GM19467 (cell line): ENCODE data around the gene GLIS1.

ENCODE experiments used
- ATAC-seq: cut with Tn5 transposase; IDR thresholded peaks from one replicate; pipeline ENCODE4 v1.9.1; 2021; ENCODE audit warnings: mild to moderate bottlenecking, moderate library complexity; ENCODE audit not compliant: unreplicated experiment

GLIS1 gene

DNA sequence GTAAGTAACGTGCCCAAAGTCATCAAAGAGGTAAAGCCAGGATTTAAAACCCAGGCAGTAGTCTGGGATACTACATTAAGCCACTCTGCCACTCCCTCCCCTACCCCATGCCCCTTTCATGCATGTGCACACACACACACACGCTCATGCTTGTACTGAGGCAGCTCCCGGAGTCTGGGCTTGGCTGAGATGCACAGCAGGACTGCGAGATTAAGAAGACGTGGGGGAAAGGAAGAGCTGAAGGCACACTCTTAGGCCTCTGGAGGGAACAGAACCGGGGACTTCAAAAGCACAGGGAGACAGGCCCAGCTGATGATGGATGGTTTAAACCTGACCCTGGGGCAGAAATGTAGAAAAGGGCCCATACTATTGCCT, 98.3 kb downstream of the GLIS1 start:
- ATAC-seq: no peak

DNA sequence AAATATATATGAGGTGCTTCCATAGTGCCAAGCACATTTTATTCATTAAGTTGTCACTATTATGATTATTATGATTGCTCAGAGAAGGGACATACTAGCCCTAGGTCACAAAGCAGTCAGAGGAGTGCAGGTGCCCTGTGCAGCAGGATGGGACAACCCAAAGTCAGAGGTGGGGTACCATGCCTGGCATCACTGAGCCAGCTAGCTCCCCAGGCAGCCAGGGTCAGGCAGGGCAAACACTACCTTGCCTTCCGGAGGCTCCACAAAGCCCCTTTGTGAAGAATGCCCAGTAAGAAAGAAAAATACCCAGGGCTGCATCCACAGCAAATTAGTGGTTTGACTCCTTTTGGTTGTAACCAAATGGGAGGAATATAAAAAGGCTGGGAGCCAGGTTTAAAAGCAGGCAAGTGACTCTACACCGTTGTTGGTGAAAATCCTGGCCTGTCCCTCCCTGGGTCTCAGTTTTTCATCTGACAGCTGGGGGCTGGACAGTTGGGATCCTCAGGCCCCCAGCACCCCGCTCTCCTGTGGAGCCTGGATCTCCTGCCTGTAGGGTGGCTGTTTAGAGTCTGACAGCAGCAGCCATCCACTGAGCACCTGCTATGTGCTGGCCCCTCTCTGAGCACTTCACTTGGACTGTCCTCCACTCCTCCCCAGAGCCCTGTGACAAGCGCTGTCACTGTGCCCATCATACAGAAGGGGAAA, 98.8 kb downstream of the GLIS1 start:
- ATAC-seq: no peak

DNA sequence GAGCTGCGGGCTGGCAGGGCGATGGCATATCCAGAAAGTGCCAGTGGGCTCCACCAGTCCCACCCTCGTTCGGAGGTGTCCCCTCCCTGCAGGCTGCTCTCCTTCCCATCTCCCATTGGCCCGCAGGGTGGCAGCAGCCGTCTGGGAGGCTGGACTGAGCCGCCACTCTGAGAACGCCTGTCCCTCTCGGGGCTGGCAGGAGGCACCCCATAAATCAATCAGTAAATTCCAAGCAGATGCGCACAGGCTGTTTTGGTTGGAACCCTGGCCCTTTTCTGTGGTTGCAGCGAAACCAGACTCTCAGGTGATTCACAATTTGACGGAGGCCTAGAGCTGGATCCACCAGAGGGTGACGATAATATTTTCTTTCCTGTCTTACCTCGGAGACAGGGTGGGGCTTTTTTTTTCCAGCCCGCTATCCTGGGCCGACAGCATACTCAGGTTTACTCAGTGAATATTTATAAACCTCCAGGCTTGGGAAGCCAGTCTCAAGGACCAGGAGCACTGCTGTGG, 99.7 kb downstream of the GLIS1 start:
- no peak for ATAC-seq

DNA sequence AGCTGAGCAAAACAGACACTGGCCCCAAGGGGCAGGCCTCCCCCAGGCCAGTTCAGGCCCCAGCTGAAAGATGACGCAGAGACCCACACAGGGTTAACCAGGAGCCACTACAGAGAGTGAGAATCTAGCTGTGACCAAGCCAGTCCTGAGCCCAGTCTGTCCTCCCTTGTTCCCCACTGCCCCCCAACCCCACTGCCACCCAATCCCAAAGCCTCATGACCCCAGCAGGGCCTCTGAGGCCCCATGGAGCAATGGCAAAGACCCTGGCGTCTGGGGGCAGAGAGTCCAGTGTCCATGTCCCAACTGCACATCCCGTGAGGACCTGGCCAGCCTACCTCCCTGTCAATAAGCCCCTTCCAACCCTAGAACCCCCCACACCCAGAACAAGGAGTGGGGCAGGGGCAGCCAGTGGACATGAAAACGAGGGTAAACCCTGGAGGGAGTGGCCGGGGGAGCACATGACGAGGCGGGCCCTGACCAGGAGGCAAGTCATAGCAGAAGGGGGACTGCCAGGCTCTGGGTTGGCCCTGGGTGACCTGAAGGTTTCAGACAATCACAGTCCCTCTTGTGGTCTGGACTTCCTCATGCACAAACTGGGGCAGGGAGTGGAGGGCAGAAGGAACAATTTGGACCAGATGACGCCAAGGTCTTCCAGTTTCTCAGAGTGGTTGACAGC, 100.5 kb downstream of the GLIS1 start:
- ATAC-seq: no peak

DNA sequence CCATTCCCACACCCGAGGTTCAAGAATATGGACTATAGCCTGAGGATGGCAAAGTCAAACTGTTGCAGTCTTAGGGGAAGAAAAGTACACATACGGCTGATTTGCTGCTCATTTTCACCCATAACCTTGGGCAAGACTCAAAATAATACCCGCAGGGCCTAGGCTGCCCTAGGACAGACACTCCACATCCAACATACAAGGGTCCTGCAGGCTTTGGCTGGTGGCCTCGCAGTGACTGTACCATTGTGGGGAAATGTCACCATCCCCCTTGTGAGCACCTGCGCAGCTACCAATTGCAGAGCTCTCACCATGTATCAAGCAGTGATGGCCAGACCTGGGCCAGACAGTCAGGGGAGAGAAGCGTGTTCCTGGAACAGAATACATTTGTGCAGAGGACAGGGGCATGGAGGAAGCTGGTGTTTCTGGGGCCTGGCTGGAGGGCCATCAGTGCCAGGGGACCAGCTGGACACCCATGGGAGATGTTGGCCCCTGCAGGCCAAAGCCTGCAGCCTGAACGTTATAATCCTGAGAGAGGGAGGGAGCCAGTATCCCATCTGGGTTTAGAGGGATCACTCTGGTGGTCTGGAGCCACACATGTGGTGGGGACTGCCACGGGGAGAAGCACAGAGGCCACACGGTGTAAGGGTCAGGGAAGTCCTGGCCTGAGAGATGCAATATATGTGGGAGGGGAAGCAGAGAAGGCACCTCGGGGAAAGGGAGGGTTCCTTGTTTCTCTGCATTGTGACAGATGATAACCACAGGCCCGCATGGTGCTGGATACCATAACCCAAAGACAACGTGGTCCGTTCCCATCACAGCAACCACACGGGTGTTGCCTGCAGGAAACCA, 101.2 kb downstream of the GLIS1 start:
- no peak for ATAC-seq

DNA sequence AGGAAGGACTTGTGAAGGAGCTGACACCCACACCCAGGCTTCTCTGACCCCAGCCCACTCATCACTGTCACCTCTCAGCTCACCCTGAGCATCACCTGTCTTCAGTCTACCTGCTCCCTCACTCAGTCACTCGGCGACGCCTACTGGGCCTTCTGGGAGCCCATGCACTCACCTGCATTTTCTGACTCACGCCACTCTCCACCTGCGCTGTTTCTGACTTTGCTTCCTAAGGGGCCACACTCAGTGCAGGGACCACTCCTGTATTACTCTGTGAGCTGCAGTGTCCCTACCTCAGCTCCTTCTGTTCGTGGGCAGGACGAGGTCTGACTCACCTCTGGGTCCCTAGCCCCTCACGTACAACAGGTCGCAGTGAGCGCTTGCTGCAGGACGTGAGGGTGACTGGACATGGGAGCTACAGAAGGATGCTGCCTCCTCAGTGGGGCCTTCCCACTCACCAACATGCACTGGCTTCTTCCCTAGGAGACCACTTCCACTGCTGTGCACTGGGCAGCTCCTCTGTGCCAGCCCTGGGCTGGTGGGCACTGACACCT, 102.3 kb downstream of the GLIS1 start:
- ATAC-seq: no peak

DNA sequence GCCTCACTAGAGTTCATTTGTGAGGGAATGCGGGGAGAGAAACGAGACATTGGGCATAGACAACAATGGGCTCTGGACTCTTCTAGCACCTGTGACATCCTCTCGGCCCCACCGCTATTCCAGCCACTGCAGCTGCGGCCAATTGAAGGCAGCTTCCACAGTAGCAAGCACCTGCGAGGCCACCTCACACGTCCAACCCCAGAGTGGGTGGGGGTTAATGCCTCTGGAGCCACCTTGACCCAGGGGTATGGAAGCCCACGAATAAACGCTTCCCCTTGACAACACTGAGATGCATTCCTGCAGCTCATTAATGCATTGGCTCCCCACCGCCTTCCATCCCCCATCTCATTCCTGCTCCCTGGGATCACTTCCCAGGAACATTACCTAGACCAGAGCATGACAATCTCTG, 104.4 kb downstream of the GLIS1 start:
- ATAC-seq: no peak

DNA sequence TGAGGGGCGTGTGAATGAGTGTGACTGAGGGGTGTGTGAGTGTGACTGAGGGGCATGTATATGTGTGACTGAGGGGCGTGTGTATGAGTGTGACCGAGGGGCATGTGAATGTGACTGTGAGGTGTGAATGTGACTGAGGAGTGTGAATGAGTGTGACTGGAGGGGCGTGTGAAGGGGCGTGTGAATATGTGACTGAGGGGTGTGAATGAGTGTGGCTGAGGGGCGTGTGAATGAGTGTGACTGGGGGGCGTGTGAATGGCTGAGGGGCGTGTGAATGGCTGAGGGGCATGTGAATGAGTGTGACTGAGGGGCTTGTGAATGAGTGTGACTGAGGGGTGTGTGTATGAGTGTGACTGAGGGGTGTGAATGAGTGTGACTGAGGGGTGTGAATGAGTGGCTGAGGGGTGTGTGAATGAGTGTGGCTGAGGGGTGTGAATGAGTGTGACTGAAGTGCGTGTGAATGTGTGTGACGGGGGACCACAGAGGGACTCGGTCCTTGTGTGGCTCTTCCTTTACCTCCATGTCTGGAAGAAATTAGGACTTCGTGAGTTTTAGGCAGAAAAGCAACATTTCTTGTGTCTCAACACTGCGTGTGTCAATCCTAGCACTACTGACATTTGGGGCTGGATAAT, 105.8 kb downstream of the GLIS1 start:
- no peak for ATAC-seq

DNA sequence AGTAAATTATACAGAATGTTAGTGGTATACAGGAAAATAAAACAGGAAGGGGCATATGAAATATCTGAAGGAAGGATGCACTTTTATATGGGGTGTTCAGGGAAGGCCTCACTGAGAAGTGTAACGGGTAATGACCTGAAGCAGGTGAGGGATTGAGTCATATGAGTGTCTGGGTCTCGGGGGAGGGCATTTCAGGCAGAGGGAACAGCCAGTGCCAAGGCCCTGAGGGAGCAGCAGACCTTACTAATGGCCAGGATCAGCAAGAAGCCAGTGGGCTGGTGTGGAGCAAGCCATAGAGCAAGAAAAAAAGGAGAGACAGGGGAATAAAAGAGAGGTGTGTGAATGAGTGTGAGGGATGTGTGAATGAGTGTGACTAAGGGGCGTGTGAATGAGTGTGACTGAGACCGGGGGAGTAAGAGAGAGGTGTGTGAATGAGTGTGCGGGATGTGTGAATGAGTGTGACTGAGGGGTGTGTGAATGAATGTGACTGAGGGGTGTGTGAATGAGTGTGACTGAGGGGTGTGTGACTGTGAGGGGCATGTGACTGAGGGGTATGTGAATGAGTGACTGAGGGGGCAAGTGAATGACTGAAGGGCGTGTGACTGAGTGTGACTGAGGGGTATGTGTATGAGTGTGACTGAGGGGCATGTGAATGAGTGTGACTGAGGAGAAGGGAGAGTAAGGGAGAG, 107.2 kb downstream of the GLIS1 start:
- no peak for ATAC-seq

DNA sequence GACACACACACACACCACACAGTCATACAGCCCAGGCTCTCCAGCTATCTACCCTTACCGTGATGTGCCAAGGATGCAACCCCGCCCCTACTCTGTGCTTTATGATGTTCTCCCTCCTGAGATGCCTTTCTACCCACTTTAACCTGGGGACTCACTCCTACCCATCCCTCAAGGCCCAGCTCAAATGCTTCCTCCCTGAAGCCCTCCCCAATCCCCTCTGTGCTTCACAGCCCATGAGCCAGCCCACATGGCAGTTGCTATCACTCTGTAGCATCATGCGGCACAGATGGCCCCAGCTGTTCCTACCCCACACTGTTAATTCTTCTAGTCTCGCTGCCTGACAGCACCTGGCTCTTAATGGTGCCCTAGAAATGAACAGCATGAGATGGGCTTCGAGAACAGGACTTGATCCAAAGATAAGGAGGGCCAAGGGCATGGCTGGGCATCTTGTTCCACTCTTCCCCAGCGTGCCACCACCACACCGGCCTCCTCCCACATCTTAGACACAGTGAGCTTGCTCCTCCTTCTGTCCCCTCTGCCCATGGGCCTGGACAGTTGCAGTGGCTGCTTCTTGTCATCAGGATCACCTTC, 109.8 kb downstream of the GLIS1 start:
- no peak for ATAC-seq

DNA sequence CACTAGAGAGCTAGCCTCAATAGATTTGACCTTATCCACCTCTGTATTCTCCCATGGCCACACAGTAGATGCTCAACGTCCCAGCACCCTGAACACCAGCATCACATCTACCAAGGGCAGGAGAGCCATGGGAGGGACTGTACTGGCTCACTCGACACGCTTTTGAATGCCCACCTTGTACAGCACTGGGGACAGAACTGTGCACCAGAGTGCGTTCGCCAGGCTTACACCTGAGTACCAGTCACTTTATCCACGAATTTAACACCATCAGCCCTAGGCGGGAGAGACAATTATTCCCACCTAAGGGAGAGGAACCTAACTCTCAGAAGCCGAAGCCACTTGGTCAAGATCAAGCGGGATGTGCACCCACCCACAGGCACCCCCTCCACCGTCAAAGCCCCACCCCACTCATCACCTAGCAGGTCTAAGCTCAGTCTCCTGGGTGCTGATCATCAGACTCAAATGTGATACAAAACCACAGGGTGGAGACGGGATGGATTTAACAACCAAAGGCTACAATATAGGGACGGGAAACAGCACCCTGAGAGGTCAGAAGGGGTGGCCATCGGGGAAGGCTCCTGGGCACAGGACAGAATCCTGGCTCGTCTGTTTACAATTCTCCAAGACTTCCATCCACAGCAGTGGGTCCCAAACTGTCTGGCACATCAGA, 110.5 kb downstream of the GLIS1 start:
- no peak for ATAC-seq

DNA sequence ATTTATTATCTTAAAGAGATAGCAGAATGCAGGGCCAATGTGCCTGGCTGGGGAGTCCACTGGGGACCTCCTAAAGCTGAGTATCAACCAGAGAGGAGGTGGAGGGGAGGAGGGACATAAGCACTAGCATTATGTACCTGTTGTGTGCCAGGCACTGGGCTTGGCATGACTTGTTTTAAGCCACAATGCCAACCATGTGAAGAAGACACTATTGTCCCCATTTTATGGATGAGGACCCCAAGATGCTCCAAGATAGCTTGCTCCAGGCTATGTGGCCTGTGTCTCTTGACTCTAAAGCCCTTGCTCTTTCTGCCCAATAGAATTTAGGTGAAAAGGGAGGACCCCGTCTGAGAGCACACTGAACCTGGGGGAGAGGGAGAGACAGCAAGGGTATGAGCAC, 111.3 kb downstream of the GLIS1 start:
- no peak for ATAC-seq

DNA sequence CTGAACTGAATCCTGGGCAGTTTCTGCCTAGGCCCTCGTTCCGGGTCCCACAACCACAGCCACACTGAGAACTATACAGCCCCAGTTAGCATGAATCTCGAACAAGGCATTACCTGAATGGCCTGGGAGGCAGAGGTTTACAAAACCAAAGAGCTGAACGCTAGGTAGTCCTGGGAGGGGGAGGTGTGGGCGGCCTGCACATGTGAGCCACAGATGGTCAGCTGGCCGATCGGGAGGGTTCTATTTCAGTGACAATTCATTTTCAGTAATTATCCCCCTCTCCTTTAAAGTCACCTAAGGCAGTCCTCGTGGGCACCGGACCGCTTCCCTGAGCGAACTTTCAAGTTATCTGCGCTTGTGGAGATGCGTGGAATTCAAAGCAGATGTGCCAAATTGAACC, 111.9 kb downstream of the GLIS1 start:
- ATAC-seq: no peak

DNA sequence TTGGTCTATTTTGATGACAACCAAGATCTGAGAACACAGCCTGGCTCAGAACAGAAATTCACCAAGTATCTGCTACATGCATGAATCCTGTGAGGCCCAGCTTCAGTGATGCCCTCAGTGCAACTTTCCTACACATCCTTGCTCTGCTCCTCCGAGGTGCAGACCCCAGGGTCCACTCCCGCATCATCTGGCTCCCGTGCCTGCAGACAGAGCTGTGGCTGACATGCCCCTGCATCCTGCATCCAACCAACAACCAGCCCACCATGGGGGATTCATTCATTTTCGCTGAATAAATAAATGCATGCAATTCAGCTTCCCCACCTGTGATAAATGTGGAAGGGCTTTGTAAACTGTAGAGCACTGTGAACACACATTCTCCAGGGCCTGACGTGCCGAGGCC, 112.3 kb downstream of the GLIS1 start:
- ATAC-seq: no peak

DNA sequence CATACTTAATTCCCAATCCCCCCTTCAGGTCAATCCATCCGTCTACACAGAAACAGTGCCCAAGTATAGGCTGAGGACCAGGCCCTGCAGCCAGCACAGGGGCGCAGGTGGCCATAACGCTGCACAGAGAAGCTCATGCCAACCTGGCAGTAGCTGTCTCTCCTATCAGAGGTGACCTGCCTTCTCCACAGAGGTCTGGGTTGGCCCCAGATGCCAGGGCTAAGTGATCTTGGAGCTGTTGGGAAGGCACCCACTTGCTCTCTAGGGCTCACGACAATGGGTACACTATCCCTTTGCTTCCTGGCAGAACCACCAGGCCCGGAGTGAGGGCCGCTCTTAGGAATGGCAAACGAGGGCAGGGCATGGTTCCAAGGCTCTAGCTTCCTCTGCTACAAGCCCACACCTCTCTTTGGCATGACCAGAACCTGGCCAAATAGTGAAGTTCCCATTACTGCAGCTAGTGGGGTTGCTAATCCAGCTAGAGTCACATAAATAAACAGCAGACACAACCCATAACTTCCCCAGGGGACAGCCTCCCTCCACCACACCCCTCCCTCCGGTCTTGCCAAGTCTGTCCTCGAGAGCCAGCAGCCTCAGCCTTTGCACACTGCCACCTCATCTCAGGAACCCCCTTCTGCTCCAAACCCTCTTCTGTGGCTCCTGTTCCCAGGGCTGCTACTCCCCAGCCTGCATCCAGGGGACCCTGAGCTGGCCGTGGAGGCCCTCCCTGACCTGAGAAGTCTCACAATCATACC, 113.0 kb downstream of the GLIS1 start:
- ATAC-seq: no peak

DNA sequence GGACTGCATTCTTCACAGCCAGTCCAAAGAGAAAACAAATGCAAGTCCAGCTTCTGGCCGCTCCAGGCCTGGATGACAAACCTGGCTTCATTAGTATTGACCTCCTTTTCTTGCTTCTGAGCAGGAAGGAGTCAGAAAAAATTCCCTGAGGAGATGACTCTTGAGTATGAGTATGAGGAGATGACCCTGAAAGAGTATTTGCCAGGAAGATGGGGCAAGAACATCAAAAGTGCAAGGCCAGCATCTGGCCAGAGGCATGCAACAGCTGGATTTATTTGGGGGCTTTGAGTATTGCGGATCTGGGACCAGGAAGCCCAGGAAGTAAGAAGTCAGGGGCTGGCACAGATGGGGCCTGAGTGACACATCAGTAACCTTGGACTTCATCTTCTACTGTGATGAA, 113.9 kb downstream of the GLIS1 start:
- ATAC-seq: no peak

DNA sequence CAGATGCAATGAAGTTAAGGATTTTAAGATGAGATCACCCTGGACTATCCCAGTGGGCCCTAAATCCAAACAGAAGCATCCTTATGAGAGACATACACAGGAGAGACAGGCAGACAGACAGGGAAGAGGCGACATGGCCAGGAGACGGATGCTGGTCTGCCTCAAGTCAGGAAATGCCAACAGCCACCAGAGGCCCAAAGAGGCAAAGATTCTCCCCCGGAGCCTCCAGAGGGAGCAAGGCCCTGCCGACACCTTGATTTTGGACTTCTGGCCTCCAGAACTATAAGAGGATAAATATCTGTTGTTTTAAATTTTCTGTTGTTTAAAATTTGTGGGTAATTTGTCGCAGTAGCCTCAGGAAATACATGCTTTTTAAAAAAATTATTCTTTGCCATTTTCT, 116.4 kb downstream of the GLIS1 start:
- ATAC-seq: no peak

DNA sequence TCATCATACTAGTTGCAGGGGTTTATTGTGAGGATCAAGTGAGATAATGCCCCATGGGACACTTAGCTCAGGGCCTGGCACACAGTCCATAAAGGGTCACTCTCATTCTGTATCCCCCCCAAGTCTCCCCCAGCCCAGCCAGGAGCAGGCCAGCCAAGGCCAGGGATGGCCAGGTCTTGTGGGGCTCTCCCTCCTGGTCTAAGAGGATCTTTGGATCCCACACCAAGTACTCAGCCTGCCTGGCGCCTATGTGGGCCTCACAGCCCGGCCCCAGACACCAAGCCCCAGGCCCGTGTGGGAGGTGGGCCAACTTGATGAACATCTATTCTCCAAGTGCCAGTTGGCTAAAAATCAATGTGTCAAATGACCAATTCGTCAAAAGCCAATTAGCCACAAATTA, 117.8 kb downstream of the GLIS1 start:
- ATAC-seq: no peak
